Uterus (tissue), 4 donors: Measurements from ENCODE around the gene FAM174C. TPM values are rescaled to one million over a fixed set of nuclear protein-coding genes. Genes with fewer than 3 reads are reported as not detected.

Source experiments
- DNase-seq, 2 donors: peaks; one replicate each; pipeline ENCODE4 v3.0.0-alpha.2; 2019 to 2020
- H3K27ac ChIP-seq, 2 donors: fragments of 200-600 bp; sonication (generic); 1 replicate in 1 of 2; 2 replicates in 1 of 2; pipeline ENCODE4 v1.5.1; 2016 to 2018
- H3K27me3 ChIP-seq, 2 donors: fragments of 200-600 bp; sonication (generic); one replicate each; pipeline ENCODE4 v1.5.1; 2018 to 2019; ENCODE audit warnings: control low read depth in 1 of 2
- H3K36me3 ChIP-seq, 2 donors: fragments of 200-600 bp; sonication (generic); one replicate each; pipeline ENCODE4 v1.5.1; 2019; ENCODE audit warnings: control low read depth in 1 of 2
- H3K4me1 ChIP-seq, 2 donors: fragments of 200-600 bp; sonication (generic); one replicate each; pipeline ENCODE4 v1.5.1; 2018 to 2019; ENCODE audit warnings: control low read depth in 1 of 2
- H3K4me3 ChIP-seq, 2 donors: fragments of 200-600 bp; sonication (generic); 1 replicate in 1 of 2; 2 replicates in 1 of 2; pipeline ENCODE4 v1.5.1; 2018 to 2019; ENCODE audit warnings: mild to moderate bottlenecking in 1 of 2
- H3K9me3 ChIP-seq, 2 donors: fragments of 200-600 bp; sonication (generic); one replicate each; pipeline ENCODE4 v1.5.1; 2019; ENCODE audit warnings: control low read depth in 1 of 2
- POLR2A ChIP-seq, 2 donors: fragments of 450-650 bp; IDR thresholded peaks; one replicate each; pipeline ENCODE4 v1.6.1; 2016; ENCODE audit warnings: antibody characterized with exemption in 2 of 2, mild to moderate bottlenecking in 1 of 2, moderate library complexity in 1 of 2
- intact Hi-C: fragments of 100-400 bp; cut with DNase I; formaldehyde crosslinking; loops from one replicate; pipeline ENCODE4 v1.15.1; 2023; ENCODE audit warnings: low total_unique reads
- total RNA-seq, 4 donors: library from RNA; depleted of rRNA in 3 of 4; stranded (reverse); fragments of >200 nt in 3 of 4; gene quantifications; one replicate each; pipeline versions ENCODE4 v1.1.0 to v1.2.4, GENCODE V29; 2014 to 2023
- TF ChIP-seq, protein P1 (sequence below), 4 experiments: fragments of 200-600 bp in 2 of 4; fragments of 450-650 bp in 2 of 4; sonication (generic) in 2 of 4; IDR thresholded peaks; one replicate each; pipeline ENCODE4 v1.5.1; 2016 to 2019; ENCODE audit warnings: antibody characterized with exemption in 4 of 4, mild to moderate bottlenecking in 2 of 4, moderate library complexity in 1 of 4
- donor health status: DM: yes; HTN: yes; CAD: no.

The FAM174C gene
- total RNA-seq, 4 donors from 2014 or later = 2.1 to 24.3 (median 7.1) TPM

DNA sequence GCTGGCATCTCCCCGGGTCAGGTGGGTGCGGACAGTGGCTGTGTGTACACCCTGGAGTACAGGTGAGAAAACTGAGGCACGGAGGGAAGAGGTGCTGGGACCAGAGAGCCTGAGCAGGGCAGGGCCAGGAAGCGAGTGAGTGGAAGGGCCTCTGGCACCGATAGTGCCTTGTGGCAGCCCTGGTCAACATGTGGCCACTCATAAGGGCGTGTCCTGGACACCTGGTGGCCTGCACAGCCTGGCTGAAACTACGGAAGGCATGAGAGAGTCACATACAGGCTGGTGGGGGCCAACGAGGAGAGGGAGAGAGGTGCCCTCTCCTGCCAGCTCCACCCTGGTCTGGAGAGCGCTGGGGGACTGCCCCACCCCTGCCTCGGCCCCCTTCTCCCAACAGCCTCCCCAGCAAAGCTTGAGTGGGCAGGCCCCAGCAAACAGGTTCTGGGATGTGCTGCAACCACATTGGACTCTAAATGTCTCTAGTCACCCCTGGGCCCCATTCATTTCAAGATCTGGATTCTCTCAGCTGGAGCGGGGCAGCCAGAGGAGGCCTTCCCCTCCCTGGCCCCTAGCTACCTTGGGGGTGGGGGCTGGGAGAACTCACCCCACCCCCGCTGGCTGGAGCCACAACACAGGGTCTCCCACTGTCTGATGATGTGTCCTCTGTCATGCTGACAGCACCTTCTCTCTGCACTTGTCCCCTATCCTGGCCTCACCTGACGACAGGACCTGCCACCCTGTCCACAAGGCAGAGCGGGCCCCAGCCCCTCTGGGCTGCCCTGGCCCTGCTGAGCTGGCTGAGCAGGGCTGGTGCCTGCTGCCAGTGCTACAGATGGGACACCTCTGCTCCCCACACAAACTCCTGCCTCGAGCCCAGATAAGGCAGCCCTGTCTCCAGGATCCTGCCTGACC lies 43.3 kb upstream of the FAM174C start:
- H3K36me3 ChIP-seq = no peaks in the 10 kb centered on the region
- peaks cover 0 to 7% of the 10 kb centered on the region in 2 donors for H3K27me3 ChIP-seq
- DNase-seq = no peak
- H3K9me3 ChIP-seq = no peaks in the 10 kb centered on the region
- no peak for TF ChIP-seq POLR2A (IDR thresholded peaks at IDR 0.05)
- TF ChIP-seq, protein P1, sequence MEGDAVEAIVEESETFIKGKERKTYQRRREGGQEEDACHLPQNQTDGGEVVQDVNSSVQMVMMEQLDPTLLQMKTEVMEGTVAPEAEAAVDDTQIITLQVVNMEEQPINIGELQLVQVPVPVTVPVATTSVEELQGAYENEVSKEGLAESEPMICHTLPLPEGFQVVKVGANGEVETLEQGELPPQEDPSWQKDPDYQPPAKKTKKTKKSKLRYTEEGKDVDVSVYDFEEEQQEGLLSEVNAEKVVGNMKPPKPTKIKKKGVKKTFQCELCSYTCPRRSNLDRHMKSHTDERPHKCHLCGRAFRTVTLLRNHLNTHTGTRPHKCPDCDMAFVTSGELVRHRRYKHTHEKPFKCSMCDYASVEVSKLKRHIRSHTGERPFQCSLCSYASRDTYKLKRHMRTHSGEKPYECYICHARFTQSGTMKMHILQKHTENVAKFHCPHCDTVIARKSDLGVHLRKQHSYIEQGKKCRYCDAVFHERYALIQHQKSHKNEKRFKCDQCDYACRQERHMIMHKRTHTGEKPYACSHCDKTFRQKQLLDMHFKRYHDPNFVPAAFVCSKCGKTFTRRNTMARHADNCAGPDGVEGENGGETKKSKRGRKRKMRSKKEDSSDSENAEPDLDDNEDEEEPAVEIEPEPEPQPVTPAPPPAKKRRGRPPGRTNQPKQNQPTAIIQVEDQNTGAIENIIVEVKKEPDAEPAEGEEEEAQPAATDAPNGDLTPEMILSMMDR (IDR thresholded peaks at IDR 0.05) = no peak
- intact Hi-C loops = no loop called here
- peaks cover 0 to 9% of the 10 kb centered on the region in 2 donors for H3K4me1 ChIP-seq
- no peak overlapping the region for H3K4me3 ChIP-seq
- H3K27ac ChIP-seq = no peak overlapping the region

DNA sequence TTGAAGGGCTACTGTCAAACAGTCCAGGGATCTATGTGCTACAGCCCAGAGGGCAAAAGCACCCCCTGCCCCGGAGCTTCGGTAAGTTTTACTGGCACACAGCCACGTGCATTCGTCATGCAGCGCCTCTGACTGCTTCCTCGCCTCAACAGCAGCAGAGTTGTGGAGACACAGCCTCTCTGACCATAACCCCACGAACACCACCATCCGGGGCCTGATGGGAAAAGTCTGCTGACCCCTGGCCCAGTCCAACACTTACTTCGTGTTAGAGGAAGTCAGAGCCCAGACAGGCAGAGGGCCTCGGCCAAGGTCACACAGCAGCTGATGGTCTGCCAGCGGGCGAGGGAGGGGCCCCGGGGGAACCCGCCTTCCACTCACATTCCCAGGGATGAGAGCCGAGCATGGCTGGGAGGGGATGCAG lies 42.7 kb upstream of the FAM174C start:
- peak; percentile 45 to 62 for DNase-seq
- intact Hi-C loops = no loop called here

DNA sequence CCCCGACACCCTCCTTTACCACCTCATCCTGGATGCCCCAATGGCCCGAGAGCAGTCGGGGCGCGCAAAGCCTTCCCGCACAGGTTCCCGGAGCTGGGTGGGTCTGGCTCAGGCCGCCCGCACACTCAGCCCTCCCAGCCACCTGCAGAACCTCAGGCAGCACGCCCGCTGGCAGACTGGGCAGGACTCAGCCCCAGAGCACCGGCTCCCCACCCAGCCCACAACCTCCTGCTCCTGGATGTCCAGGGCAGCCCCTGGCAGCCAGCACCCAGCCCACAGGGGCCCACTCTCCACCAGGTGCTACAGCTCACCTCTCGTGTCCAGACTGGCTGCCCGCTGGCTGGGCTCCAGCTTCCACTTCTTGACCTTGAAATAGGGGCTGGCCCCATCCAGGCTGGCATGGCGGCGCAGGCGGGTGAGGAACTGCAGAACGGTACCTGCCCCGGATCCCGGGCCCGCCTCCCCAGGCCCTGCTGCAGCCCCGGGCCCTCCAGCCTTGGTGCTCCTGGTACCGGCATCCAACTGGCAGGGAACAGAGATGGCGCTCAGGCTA lies 42.1 kb upstream of the FAM174C start:
- no peak overlapping the region for H3K27ac ChIP-seq

More for the DNA sequence above, 42.7 kb upstream of the FAM174C start:
- Histone ChIP-seq H3K4me3 (no peak overlapping the region), H3K4me1 (peaks cover 0 to 16% of the 10 kb centered on the region in 2 donors), H3K27ac (no peak overlapping the region), H3K27me3 (peaks cover 0 to 8% of the 10 kb centered on the region in 2 donors), H3K9me3 (no peaks in the 10 kb centered on the region), H3K36me3 (no peaks in the 10 kb centered on the region)
- no peak for TF ChIP-seq POLR2A (IDR thresholded peaks at IDR 0.05)
- TF ChIP-seq, protein P1 (IDR thresholded peaks at IDR 0.05) = no peak

DNA sequence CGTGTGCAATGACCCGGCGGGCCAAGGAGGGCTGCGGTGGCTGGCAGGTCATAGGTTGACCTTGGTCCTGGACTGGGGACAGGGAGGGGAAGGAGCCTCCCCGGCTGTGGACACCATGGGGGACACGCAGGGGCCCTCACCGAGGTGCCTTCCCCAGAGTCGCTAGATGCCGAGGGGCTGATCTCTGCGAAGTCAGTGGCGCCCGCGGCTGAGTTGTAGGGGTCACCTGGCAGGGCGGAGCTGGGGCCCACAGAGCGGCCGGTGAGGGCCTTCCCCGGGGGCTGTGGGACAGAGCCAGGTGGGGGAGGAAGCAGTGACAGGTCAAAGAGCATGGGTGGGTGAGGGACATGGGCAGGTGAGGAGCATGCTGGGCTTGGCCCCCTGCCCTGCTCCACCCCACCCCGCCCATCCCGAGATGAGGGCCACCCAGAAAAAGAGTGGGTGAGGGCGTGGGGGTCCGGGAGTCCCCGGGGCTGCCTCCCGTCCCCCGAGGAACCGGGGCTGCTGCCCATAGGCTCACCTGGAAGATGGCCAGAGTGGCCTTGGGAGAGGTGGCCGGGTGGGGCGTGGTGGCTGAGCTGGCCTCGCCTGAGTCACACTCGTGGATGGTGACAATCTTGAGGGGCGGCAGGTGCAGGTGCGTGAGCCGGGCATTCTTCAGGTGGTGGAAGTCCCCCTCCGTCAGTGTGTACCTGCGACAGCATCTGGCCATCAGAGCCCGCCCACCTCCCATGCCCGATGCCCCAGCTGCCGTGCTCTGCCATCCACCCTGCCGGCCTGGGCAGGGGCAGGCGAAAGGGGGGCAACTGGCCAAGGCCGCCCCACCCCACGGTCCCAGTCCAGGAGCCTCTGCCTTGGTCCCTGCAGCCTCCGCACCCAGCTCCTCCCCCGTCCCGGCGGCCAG lies 41.0 kb upstream of the FAM174C start:
- no peaks in the 10 kb centered on the region for H3K36me3 ChIP-seq
- H3K27me3 ChIP-seq = peaks cover 0 to 8% of the 10 kb centered on the region in 2 donors
- no peak for DNase-seq
- no peaks in the 10 kb centered on the region for H3K9me3 ChIP-seq
- peaks cover 0 to 16% of the 10 kb centered on the region in 2 donors for H3K4me1 ChIP-seq
- no peak overlapping the region for H3K27ac ChIP-seq
- TF ChIP-seq, protein P1 (IDR thresholded peaks at IDR 0.05) = no peak
- TF ChIP-seq POLR2A (IDR thresholded peaks at IDR 0.05) = no peak
- intact Hi-C loops = no loop called here
- no peak overlapping the region for H3K4me3 ChIP-seq

More for the DNA sequence above, 42.1 kb upstream of the FAM174C start:
- intact Hi-C loops = no loop called here
- H3K4me3 ChIP-seq = no peak overlapping the region
- peaks cover 0 to 8% of the 10 kb centered on the region in 2 donors for H3K27me3 ChIP-seq
- no peaks in the 10 kb centered on the region for H3K36me3 ChIP-seq
- no peaks in the 10 kb centered on the region for H3K9me3 ChIP-seq
- H3K4me1 ChIP-seq = peaks cover 0 to 16% of the 10 kb centered on the region in 2 donors
- TF ChIP-seq, protein P1 (IDR thresholded peaks at IDR 0.05) = no peak
- no peak for TF ChIP-seq POLR2A (IDR thresholded peaks at IDR 0.05)
- no peak for DNase-seq
